A549 (cell line): ENCODE measurements around the gene SSBP2.

Experiments used
- CTCF ChIP-seq: fragments of >200 bp; sonication (Bioruptor Twin); formaldehyde crosslinking; IDR thresholded peaks from 3 replicates; pipeline ENCODE4 v1.5.1; 2016
- EP300 ChIP-seq, 2 experiments: fragments of >200 bp; sonication (Bioruptor Twin); formaldehyde crosslinking; IDR thresholded peaks; 2 replicates in 1 of 2; 3 replicates in 1 of 2; pipeline ENCODE4 v1.6.1; 2016 to 2017
- ESRRA ChIP-seq: fragments of 150-350 bp; IDR thresholded peaks from 2 replicates; pipeline ENCODE4 v1.6.1; 2014; ENCODE audit warnings: mild to moderate bottlenecking, low read length, borderline replicate concordance
- JUN ChIP-seq, 2 experiments: fragments of >200 bp; sonication (Bioruptor Twin); formaldehyde crosslinking; IDR thresholded peaks; 2 replicates in 1 of 2; 3 replicates in 1 of 2; pipeline ENCODE4 v1.6.1; 2016 to 2017
- KDM1A ChIP-seq: fragments of 200-600 bp; sonication (generic); IDR thresholded peaks from 2 replicates; pipeline ENCODE4 v1.6.1; 2016; ENCODE audit warnings: low read depth, mild to moderate bottlenecking
- MYC ChIP-seq: IDR thresholded peaks from 2 replicates; pipeline ENCODE4 v1.6.1; 2012; ENCODE audit warnings: mild to moderate bottlenecking, inconsistent platforms, low read length, improper control_type of control experiment, borderline replicate concordance
- PBX3 ChIP-seq: IDR thresholded peaks from 2 replicates; pipeline ENCODE4 v1.6.1; 2012
- PHF8 ChIP-seq: fragments of 200-600 bp; sonication (generic); IDR thresholded peaks from 2 replicates; pipeline ENCODE4 v1.6.1; 2016; ENCODE audit warnings: low read depth, mild to moderate bottlenecking, antibody characterized with exemption, moderate library complexity, borderline replicate concordance
- POLR2A ChIP-seq: IDR thresholded peaks from 2 replicates; pipeline ENCODE4 v1.6.1; 2012; ENCODE audit warnings: mild to moderate bottlenecking, low read length
- RAD21 ChIP-seq, 2 experiments: fragments of >200 bp in 1 of 2; sonication (Bioruptor Twin) in 1 of 2; formaldehyde crosslinking in 1 of 2; IDR thresholded peaks in 1 of 2; conservative IDR thresholded peaks in 1 of 2; 2 replicates in 1 of 2; 3 replicates in 1 of 2; pipeline ENCODE4 v1.6.1; 2012 to 2018; ENCODE audit warnings: inconsistent platforms in 1 of 2
- RFX5 ChIP-seq: fragments of 450-650 bp; IDR thresholded peaks from 2 replicates; pipeline ENCODE4 v1.7.1; 2014; ENCODE audit warnings: antibody characterized with exemption, mild to moderate bottlenecking, moderate library complexity
- USF2 ChIP-seq: fragments of 450-650 bp; IDR thresholded peaks from 2 replicates; pipeline ENCODE4 v1.6.1; 2014; ENCODE audit warnings: antibody characterized with exemption

GRCh38 chr5:81726297-81726696 is 24.6 kb downstream of the SSBP2 start:
- TF ChIP-seq POLR2A = no peak
- no peak for TF ChIP-seq JUN (IDR thresholded peaks at IDR 0.05)
- TF ChIP-seq CTCF = no peak
- TF ChIP-seq PHF8 = no peak
- no peak for TF ChIP-seq USF2
- no peak for TF ChIP-seq EP300 (IDR thresholded peaks at IDR 0.05)
- TF ChIP-seq MYC = no peak
- TF ChIP-seq ESRRA = no peak
- TF ChIP-seq PBX3 = no peak
- no peak for TF ChIP-seq RAD21 (conservative IDR thresholded peaks at IDR 0.05 in 1 of 2, IDR thresholded peaks at IDR 0.05 in 1 of 2)
- no peak for TF ChIP-seq KDM1A
- TF ChIP-seq RFX5 = no peak
